ENCODE data around the gene PHOX2B. TPM values are rescaled to one million over a fixed set of nuclear protein-coding genes. Genes with fewer than 3 reads are reported as not detected.
"Not testable (repeated sequence)": the region's sequence is repeated elsewhere in the genome, so short reads cannot be mapped to it uniquely, and the experiment has no call there.

Gene PHOX2B
- total RNA-seq, 2 donors from 2014 or later, result not detected

GRCh38 chr4:41715155-41715554 is 33.4 kb downstream of the PHOX2B start:
- DNase-seq, result no peak
- no peaks in the 10 kb centered on the region for H3K27me3 Mint-ChIP-seq (ENCODE audit: low read depth)
- H3K9me3 Mint-ChIP-seq, result peaks cover 0 to 4% of the 10 kb centered on the region in 2 donors
- H3K4me1 Mint-ChIP-seq (ENCODE audit: low read depth), result no peaks in the 10 kb centered on the region
- peaks cover 0 to 3% of the 10 kb centered on the region in 2 donors for H3K36me3 Mint-ChIP-seq (ENCODE audit: insufficient read depth in 2 of 2)
- H3K4me3 Mint-ChIP-seq, result no peak overlapping the region
- ATAC-seq (replicated peaks in 1 of 2), result no peak
- H3K27ac Mint-ChIP-seq, result no peak overlapping the region

GRCh38 chr4:41714364-41715000 is 34.0 kb downstream of the PHOX2B start:
- DNase-seq (no peak), ATAC-seq (replicated peaks in 1 of 2) (no peak)
- Mint-ChIP-seq H3K27ac (no peak overlapping the region), H3K4me1 (ENCODE audit: low read depth) (no peaks in the 10 kb centered on the region), H3K4me3 (no peak overlapping the region), H3K36me3 (ENCODE audit: insufficient read depth in 2 of 2) (no peaks in the 10 kb centered on the region), H3K9me3 (no peaks in the 10 kb centered on the region), H3K27me3 (ENCODE audit: low read depth) (no peaks in the 10 kb centered on the region)

DNA sequence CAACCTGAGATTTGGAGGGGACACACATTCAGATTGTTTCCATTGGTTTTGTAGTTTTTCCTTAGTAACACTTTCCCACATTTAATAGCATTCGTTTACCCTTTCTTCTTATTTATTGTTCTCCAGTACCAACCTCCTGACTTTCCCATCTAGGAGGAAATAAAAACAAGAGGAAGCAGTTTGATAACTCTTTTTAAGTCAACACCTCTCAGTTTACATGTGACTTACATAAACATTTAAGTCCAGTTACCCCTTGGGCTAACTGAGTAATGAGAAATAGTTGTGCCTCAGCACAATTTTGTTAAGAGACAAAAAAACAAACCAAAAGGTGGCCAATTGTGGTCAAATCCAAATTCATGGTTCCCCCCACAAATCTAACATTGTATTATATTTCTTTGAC is 34.8 kb downstream of the PHOX2B start:
- Mint-ChIP-seq H3K9me3 (no peaks in the 10 kb centered on the region), H3K27me3 (ENCODE audit: low read depth) (peaks cover 3% of the 10 kb centered on the region), H3K36me3 (ENCODE audit: insufficient read depth in 2 of 2) (no peaks in the 10 kb centered on the region)

DNA sequence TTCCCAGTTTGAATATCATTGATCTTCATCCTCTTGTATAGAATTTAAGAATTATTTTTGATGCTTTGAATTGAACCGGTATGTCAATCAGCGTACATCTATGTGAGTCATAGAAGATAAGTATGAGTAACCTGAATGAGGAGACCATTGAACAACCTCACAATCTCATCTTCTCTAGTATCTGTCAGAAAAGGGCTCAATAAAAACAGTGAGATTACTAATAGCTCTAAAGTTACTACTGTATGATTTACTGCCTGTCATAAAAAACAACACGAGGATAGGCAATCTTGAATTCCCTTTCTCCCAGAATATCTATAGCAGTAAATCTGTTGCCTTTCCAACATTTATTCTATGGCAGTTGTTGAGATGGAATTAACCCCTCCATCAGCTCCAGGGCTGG is 36.1 kb downstream of the PHOX2B start:
- peaks cover 7% of the 10 kb centered on the region for H3K27me3 Mint-ChIP-seq (ENCODE audit: low read depth)
- H3K4me1 Mint-ChIP-seq (ENCODE audit: low read depth), result no peaks in the 10 kb centered on the region
- DNase-seq (no peak), ATAC-seq (replicated peaks in 1 of 2) (no peak)
- no peak overlapping the region for H3K4me3 Mint-ChIP-seq
- H3K27ac Mint-ChIP-seq, result no peak overlapping the region
- no peaks in the 10 kb centered on the region for H3K9me3 Mint-ChIP-seq
- no peaks in the 10 kb centered on the region for H3K36me3 Mint-ChIP-seq (ENCODE audit: insufficient read depth in 2 of 2)

More for the DNA sequence above, 34.8 kb downstream of the PHOX2B start:
- ATAC-seq (replicated peaks in 1 of 2) (no peak), DNase-seq (no peak)
- no peak overlapping the region for H3K4me3 Mint-ChIP-seq
- no peak overlapping the region for H3K27ac Mint-ChIP-seq
- no peaks in the 10 kb centered on the region for H3K4me1 Mint-ChIP-seq (ENCODE audit: low read depth)

DNA sequence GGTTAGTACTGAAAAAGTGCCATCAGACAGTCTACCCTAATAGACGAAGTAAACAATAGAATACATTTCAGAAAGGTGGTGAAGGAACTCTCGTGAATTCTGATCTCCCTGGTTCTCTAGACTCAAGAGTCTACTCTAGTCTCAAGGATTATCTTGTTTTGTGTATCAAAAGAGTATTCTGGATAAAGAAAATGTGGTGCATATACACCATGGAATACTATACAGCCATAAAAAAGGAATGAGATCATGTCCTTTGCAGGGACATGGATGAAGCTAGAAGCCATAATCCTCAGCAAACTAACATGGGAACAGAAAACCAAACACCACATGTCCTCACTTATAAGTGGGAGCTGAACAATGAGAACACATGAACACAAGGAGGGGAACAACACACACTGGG is 36.9 kb downstream of the PHOX2B start:
- not testable (repeated sequence) for H3K36me3 Mint-ChIP-seq (ENCODE audit: insufficient read depth in 2 of 2); H3K27me3 Mint-ChIP-seq (ENCODE audit: low read depth); H3K4me1 Mint-ChIP-seq (ENCODE audit: low read depth); H3K4me3 Mint-ChIP-seq; H3K27ac Mint-ChIP-seq; ATAC-seq (replicated peaks in 1 of 2); DNase-seq; H3K9me3 Mint-ChIP-seq

DNA sequence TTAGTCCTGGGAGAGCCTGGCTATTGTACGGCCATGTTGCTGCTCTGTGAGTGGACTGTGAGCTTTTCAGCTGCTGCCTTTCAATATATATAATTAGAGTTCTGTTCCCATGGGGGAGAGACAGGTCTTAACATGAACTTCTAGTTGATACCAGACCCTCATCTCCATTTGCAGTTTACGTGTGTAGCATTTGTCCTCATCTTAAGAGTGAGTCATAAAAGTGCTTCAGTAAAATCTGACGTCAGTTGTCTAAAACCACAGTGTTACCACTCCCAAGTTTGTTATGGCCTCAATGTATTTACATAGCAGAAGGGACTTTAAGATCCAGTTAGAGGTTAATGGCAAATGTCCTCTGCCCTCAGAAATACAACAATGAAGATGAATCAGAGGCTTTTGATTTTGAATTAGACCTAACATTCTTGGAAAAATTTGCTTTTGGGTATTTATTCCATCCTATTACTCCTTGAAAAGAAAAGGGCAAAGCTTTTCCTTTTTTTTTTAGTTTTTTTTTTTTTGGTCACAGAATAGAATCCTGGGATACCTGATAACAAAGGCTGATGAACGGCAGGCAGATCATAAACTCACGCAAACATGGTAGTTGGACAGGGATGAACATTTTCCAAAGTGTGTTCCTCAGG is 38.6 kb downstream of the PHOX2B start:
- Mint-ChIP-seq H3K27ac (no peak overlapping the region), H3K27me3 (ENCODE audit: low read depth) (peaks cover 7% of the 10 kb centered on the region), H3K9me3 (no peaks in the 10 kb centered on the region), H3K4me1 (ENCODE audit: low read depth) (no peaks in the 10 kb centered on the region), H3K4me3 (no peak overlapping the region), H3K36me3 (ENCODE audit: insufficient read depth in 2 of 2) (no peaks in the 10 kb centered on the region)
- ATAC-seq (replicated peaks in 1 of 2) (no peak), DNase-seq (no peak)

DNA sequence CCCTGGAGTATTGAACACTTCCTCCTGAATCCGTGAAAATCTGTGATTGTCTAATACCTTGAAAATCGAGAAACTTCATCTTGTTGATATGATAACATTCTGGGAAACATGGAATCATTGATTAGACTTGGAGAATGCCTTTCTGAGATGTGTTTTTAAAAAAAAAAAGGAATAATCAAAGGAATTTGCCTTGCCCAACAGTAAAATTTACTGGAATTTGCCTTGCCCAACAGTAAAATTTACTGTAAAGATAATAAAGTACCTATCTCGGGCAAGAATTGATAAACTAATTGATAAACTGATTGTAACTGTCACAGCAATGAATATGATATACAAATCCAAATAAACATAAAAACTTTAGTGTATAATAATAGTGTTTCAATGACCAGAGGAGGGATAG is 44.7 kb downstream of the PHOX2B start:
- no peak for ATAC-seq (replicated peaks in 1 of 2)
- Mint-ChIP-seq H3K4me1 (ENCODE audit: low read depth) (no peaks in the 10 kb centered on the region), H3K36me3 (ENCODE audit: insufficient read depth in 2 of 2) (no peaks in the 10 kb centered on the region), H3K4me3 (no peak overlapping the region), H3K27me3 (ENCODE audit: low read depth) (peaks cover 4% of the 10 kb centered on the region), H3K9me3 (no peaks in the 10 kb centered on the region), H3K27ac (no peak overlapping the region)
- DNase-seq, result no peak

- no peak for ATAC-seq (replicated peaks in 1 of 2)
- H3K27ac Mint-ChIP-seq, result no peak overlapping the region
Measured at GRCh38 chr4:41702770-41703169, 45.8 kb downstream of the PHOX2B start.

GRCh38 chr4:41701983-41702382 is 46.5 kb downstream of the PHOX2B start:
- H3K4me1 Mint-ChIP-seq (ENCODE audit: low read depth), result no peaks in the 10 kb centered on the region
- no peaks in the 10 kb centered on the region for H3K9me3 Mint-ChIP-seq
- H3K36me3 Mint-ChIP-seq (ENCODE audit: insufficient read depth in 2 of 2), result no peaks in the 10 kb centered on the region
- ATAC-seq (replicated peaks in 1 of 2) (no peak), DNase-seq (no peak)
- no peak overlapping the region for H3K4me3 Mint-ChIP-seq
- H3K27ac Mint-ChIP-seq, result no peak overlapping the region
- no peaks in the 10 kb centered on the region for H3K27me3 Mint-ChIP-seq (ENCODE audit: low read depth)

More at GRCh38 chr4:41702770-41703169, 45.8 kb downstream of the PHOX2B start:
- Mint-ChIP-seq H3K4me1 (ENCODE audit: low read depth) (no peaks in the 10 kb centered on the region), H3K4me3 (no peak overlapping the region), H3K36me3 (ENCODE audit: insufficient read depth in 2 of 2) (no peaks in the 10 kb centered on the region), H3K9me3 (no peaks in the 10 kb centered on the region), H3K27me3 (ENCODE audit: low read depth) (no peaks in the 10 kb centered on the region)
- no peak for DNase-seq

- no peaks in the 10 kb centered on the region for H3K4me1 Mint-ChIP-seq (ENCODE audit: low read depth)
- no peaks in the 10 kb centered on the region for H3K27me3 Mint-ChIP-seq (ENCODE audit: low read depth)
- DNase-seq (no peak), ATAC-seq (replicated peaks in 1 of 2) (no peak)
- no peak overlapping the region for H3K27ac Mint-ChIP-seq
- no peaks in the 10 kb centered on the region for H3K9me3 Mint-ChIP-seq
- no peak overlapping the region for H3K4me3 Mint-ChIP-seq
- H3K36me3 Mint-ChIP-seq (ENCODE audit: insufficient read depth in 2 of 2), result no peaks in the 10 kb centered on the region
Measured at GRCh38 chr4:41696763-41697162, 51.8 kb downstream of the PHOX2B start.

DNA sequence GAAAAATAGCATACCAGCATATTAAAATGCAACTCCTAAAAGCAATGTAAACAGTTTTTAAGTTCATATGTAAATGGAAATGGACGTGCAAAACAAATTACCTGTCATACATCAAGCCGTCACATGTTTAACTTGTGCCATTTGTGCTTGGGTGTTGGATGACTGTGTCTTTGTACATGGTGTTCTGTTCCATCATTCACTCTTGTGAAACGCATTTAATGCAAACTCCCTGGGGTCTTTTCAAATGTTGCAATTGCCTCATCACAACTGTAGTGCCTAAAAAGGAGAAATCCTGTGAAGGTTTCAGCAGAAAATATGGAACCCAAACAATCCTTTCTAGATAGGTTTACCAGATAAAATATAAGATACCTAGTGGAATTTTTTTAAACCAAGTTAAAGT is 52.4 kb downstream of the PHOX2B start:
- Mint-ChIP-seq H3K27me3 (ENCODE audit: low read depth) (no peaks in the 10 kb centered on the region), H3K9me3 (no peaks in the 10 kb centered on the region), H3K27ac (no peak overlapping the region), H3K4me3 (no peak overlapping the region), H3K36me3 (ENCODE audit: insufficient read depth in 2 of 2) (no peaks in the 10 kb centered on the region), H3K4me1 (ENCODE audit: low read depth) (no peaks in the 10 kb centered on the region)
- DNase-seq, result no peak
- ATAC-seq (replicated peaks in 1 of 2), result no peak

Data from activated T-cell treated with anti-CD3 and anti-CD28 coated beads, Interleukin-2, amount 50 U/mL, for 72 hours (primary cell).